K562 (cell line): Measurements from ENCODE around the gene HNRNPA3. TPM values are rescaled to one million over a fixed set of nuclear protein-coding genes. Genes with fewer than 3 reads are reported as not detected.

Source experiments
- BRD9 ChIP-seq: fragments of 450-650 bp; IDR thresholded peaks from 2 replicates; pipeline ENCODE4 v1.6.1; 2018; ENCODE audit warnings: low read depth; ENCODE audit not compliant: partially characterized antibody
- ETV1 ChIP-seq: fragments of 450-650 bp; conservative IDR thresholded peaks from 2 replicates; pipeline ENCODE4 v1.6.1; 2016; ENCODE audit warnings: missing genetic modification characterization, control low read depth, low read depth, missing compliant biosample characterization
- FOSL1 ChIP-seq: fragments of 200-800 bp; sonication (Bioruptor generic); conservative IDR thresholded peaks from 2 replicates; pipeline ENCODE4 v1.6.1; 2016; ENCODE audit warnings: missing genetic modification characterization, missing compliant biosample characterization
- KAT2B ChIP-seq: IDR thresholded peaks from one replicate; pipeline ENCODE4 v1.6.1; 2012; ENCODE audit warnings: low read depth, mild to moderate bottlenecking, control low read depth, inconsistent platforms, low read length, moderate library complexity
- KLF1 ChIP-seq: fragments of 450-650 bp; IDR thresholded peaks from 2 replicates; pipeline ENCODE4 v1.6.1; 2016; ENCODE audit warnings: missing genetic modification characterization, missing compliant biosample characterization
- MAFG ChIP-seq: fragments of 450-650 bp; conservative IDR thresholded peaks from 2 replicates; pipeline ENCODE4 v1.6.1; 2016; ENCODE audit warnings: missing genetic modification characterization, missing compliant biosample characterization
- MECOM ChIP-seq: fragments of 250-450 bp; sonication (Bioruptor Pico); IDR thresholded peaks from 2 replicates; pipeline ENCODE4 v1.8.0; 2022; ENCODE audit warnings: inconsistent platforms
- MYNN ChIP-seq, 2 experiments: sonication (generic); formaldehyde crosslinking in 1 of 2; IDR thresholded peaks; 2 replicates each; pipeline versions ENCODE4 v1.5.0 to v1.6.1; 2016 to 2020; ENCODE audit warnings: antibody characterized with exemption in 1 of 2, missing genetic modification reagents in 1 of 2
- RHOXF2B ChIP-seq: fragments of 250-450 bp; sonication (Bioruptor Pico); conservative IDR thresholded peaks from 2 replicates; pipeline ENCODE4 v1.5.1; 2021
- SNAPC5 ChIP-seq: fragments of 250-450 bp; sonication (Bioruptor Pico); IDR thresholded peaks from 2 replicates; pipeline ENCODE4 v1.8.0; 2021; ENCODE audit warnings: moderate library complexity, mild to moderate bottlenecking, inconsistent platforms
- SPI1 ChIP-seq: IDR thresholded peaks from 2 replicates; pipeline ENCODE4 v1.6.1; 2011; ENCODE audit warnings: low read depth, low read length, control low read depth, borderline replicate concordance
- THRA ChIP-seq: fragments of 450-650 bp; IDR thresholded peaks from 2 replicates; pipeline ENCODE4 v1.6.1; 2017; ENCODE audit warnings: mild to moderate bottlenecking, moderate library complexity
- THRAP3 ChIP-seq: fragments of 450-650 bp; IDR thresholded peaks from 2 replicates; pipeline ENCODE4 v1.6.1; 2016; ENCODE audit warnings: mild to moderate bottlenecking, inconsistent platforms, borderline replicate concordance
- ZNF436 ChIP-seq: fragments of 250-450, 450-650 bp; sonication (Bioruptor Pico); formaldehyde crosslinking; IDR thresholded peaks from 2 replicates; pipeline ENCODE4 v1.7.0; 2020; ENCODE audit warnings: mild to moderate bottlenecking
- ZNF507 ChIP-seq: conservative IDR thresholded peaks from 2 replicates; pipeline ENCODE4 v1.6.1; 2017; ENCODE audit warnings: missing genetic modification characterization, missing compliant biosample characterization
- ZNF592 ChIP-seq: fragments of 450-650 bp; IDR thresholded peaks from 2 replicates; pipeline ENCODE4 v1.6.1; 2017; ENCODE audit warnings: antibody characterized with exemption, mild to moderate bottlenecking
- ZNF707 ChIP-seq: fragments of 250-450 bp; sonication (Bioruptor Pico); conservative IDR thresholded peaks from 2 replicates; pipeline ENCODE4 v1.8.0; 2022; ENCODE audit warnings: inconsistent platforms, mild to moderate bottlenecking, moderate library complexity
- ZNF830 ChIP-seq: fragments of 250-450 bp; sonication (Bioruptor Pico); IDR thresholded peaks from 2 replicates; pipeline ENCODE4 v1.5.0; 2021; ENCODE audit warnings: mild to moderate bottlenecking
- polyA plus RNA-seq, 8 experiments: library from polyadenylated mRNA; depleted of rRNA in 4 of 8; stranded (reverse) in 5 of 8; unstranded in 3 of 8; fragments of >200 nt; fragmentation: Nextera tagmentation in 2 of 8; fragmentation: Illumina TruSeq in 1 of 8; extraction: Ambion mirVana in 2 of 8; extraction: Trizol in 1 of 8; gene quantifications; 2 replicates each; pipeline versions ENCODE4 v1.2.1 to v1.2.3, GENCODE V29; 2011 to 2014; ENCODE audit warnings: inconsistent platforms in 1 of 8, missing spikeins in 1 of 8
- total RNA-seq, 7 experiments: library from RNA; depleted of rRNA in 6 of 7; stranded (reverse); fragments of >200 nt in 6 of 7; fragmentation: Illumina TruSeq in 2 of 7; extraction: Trizol in 2 of 7; gene quantifications; 2 replicates each; pipeline versions ENCODE4 v1.2.1 to v1.2.3, GENCODE V29; 2011 to 2021; ENCODE audit warnings: low replicate concordance in 1 of 7
- TF ChIP-seq, protein P1 (sequence below): fragments of 250-450 bp; sonication (Bioruptor Pico); IDR thresholded peaks from 2 replicates; pipeline ENCODE4 v1.8.0; 2022; ENCODE audit warnings: inconsistent platforms, mild to moderate bottlenecking, moderate library complexity, borderline replicate concordance
- TF ChIP-seq, protein P2 (sequence below): fragments of 450-650 bp; IDR thresholded peaks from one replicate; pipeline ENCODE4 v1.6.1; 2018; ENCODE audit warnings: mild to moderate bottlenecking, moderate library complexity; ENCODE audit not compliant: partially characterized antibody

The HNRNPA3 gene
- total and polyA plus RNA-seq, 9 of the 15 experiments (the other 6 are each of a cell fraction or from before 2014, with no cell fraction given) = 72.8 to 428 (median 192) TPM

- TF ChIP-seq ZNF707 (CRISPR knock-in tag) (peak; percentile 54; the same call in 1 of the 2 replicates), SPI1 (no peak), BRD9 (peak; percentile 95), SNAPC5 (CRISPR knock-in tag) (no peak), FOSL1 (tag) (peak; percentile 21), ZNF507 (tag) (no peak), ZNF436 (CRISPR knock-in tag) (0 out of 2 replicates have a peak, but pooled peaks have one; percentile 17), KLF1 (tag) (peak; percentile 49; the same call in 1 of the 2 replicates), ZNF592 (peak; percentile 92), KAT2B (no peak), ETV1 (peak; percentile 35; the same call in 1 of the 2 replicates), MAFG (tag) (no peak), THRA (no peak), RHOXF2B (CRISPR knock-in tag) (no peak), MECOM (CRISPR knock-in tag) (0 out of 2 replicates have a peak, but pooled peaks have one; percentile 3), MYNN (IDR thresholded peaks at IDR 0.05) (no peak), MYNN (CRISPR knock-in tag; IDR thresholded peaks at IDR 0.05) (no peak), ZNF830 (no peak), THRAP3 (no peak; the same call in none of the 2 replicates)
- TF ChIP-seq, protein P1, sequence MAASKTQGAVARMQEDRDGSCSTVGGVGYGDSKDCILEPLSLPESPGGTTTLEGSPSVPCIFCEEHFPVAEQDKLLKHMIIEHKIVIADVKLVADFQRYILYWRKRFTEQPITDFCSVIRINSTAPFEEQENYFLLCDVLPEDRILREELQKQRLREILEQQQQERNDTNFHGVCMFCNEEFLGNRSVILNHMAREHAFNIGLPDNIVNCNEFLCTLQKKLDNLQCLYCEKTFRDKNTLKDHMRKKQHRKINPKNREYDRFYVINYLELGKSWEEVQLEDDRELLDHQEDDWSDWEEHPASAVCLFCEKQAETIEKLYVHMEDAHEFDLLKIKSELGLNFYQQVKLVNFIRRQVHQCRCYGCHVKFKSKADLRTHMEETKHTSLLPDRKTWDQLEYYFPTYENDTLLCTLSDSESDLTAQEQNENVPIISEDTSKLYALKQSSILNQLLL = no peak
- TF ChIP-seq, protein P2, sequence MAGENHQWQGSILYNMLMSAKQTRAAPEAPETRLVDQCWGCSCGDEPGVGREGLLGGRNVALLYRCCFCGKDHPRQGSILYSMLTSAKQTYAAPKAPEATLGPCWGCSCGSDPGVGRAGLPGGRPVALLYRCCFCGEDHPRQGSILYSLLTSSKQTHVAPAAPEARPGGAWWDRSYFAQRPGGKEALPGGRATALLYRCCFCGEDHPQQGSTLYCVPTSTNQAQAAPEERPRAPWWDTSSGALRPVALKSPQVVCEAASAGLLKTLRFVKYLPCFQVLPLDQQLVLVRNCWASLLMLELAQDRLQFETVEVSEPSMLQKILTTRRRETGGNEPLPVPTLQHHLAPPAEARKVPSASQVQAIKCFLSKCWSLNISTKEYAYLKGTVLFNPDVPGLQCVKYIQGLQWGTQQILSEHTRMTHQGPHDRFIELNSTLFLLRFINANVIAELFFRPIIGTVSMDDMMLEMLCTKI = no peak
Observed at GRCh38 chr2:177212106-177212890, at the start of gene HNRNPA3 (continued).
